Sciatic nerve (tissue), 2 donors: ENCODE data around the gene RNF40. TPM values are rescaled to one million over a fixed set of nuclear protein-coding genes. Genes with fewer than 3 reads are reported as not detected.
"Not testable (repeated sequence)": the region's sequence is repeated elsewhere in the genome, so short reads cannot be mapped to it uniquely, and the experiment has no call there.

Experiments used
- ATAC-seq: fragments of 200-7000 bp; cut with Tn5 transposase; one replicate; pipeline ENCODE4 v1.9.1; 2020; ENCODE audit warnings: mild to moderate bottlenecking, moderate library complexity
- DNase-seq: peaks from one replicate; pipeline ENCODE4 v3.0.0-alpha.2; 2020; ENCODE audit warnings: low spot score
- intact Hi-C: fragments of 100-400 bp; cut with DNase I; formaldehyde crosslinking; loops from one replicate; pipeline ENCODE4 v1.14.2; 2022
- total RNA-seq: library from RNA; stranded (reverse); fragmentation: NEBNext Ultra II Directional; extraction: Animal tissue kit (Norgen Biotek cat#: 25700); gene quantifications from one replicate; pipeline ENCODE4 v1.2.1, GENCODE V29; 2021
- donor health status: DM: no; HTN: no; CAD: no.
- donor health status: DM: no; HTN: no; CAD: no.

Gene RNF40
- total RNA-seq, 1 donor from 2014 or later: 92.9 TPM

DNA sequence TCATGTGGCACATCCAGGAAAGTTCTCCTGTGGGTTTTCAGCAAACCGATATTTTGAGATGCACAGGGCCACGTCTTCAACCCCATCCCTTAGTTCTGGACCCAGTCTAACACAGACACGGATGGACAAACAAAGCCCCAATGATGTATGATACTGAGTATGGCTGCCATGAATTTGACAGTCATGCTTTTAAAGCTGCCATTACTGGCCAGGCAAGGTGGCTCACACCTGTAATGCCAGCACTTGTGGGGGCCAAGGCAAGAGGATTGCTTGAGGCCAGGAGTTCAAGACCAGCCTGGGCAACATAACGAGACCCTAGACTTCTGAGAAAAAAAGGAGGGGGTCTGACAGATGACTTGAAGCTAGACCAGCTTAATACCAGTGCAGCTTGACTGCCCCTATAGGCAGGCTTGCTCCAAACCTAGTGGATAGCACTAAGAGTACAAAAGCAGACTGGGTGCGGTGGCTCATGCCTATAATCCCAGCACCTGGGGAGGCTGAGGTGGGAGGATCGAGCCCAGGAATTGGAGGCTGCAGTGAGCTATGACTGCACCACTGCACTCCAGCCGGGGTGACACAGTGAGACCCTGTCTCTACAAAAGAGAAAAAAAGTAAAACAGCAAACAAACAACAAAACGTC is 35.7 kb downstream of the RNF40 start:
- no peak for ATAC-seq
- DNase-seq: no peak
- intact Hi-C loops: no loop called here

GRCh38 chr16:30802936-30803335 is 40.8 kb downstream of the RNF40 start:
- DNase-seq (no peak), ATAC-seq (no peak)
- intact Hi-C loops: loop anchor here (10.0 kb wide), 1 partner anchor 88 kb away; no protein-coding TSS in a partner anchor

DNA sequence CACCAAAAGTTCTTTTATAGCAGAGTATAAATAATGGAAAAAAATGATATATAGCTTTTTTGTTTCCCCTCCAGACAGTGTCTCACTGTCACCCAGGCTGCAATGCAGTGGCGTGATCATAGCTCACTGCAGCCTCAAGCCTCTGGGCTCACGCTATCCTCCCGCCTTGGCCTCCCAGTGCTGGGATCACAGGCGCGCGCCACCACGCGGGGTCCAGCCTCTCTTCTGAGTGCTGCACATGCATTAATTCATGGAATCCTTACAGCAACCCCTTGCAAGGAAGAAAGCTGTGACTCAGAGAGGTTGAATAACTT is 42.9 kb downstream of the RNF40 start:
- intact Hi-C loops: loop anchor here (10.0 kb wide), 1 partner anchor 90 kb away; no protein-coding TSS in a partner anchor
- ATAC-seq: peak; percentile 6
- no peak for DNase-seq

DNA sequence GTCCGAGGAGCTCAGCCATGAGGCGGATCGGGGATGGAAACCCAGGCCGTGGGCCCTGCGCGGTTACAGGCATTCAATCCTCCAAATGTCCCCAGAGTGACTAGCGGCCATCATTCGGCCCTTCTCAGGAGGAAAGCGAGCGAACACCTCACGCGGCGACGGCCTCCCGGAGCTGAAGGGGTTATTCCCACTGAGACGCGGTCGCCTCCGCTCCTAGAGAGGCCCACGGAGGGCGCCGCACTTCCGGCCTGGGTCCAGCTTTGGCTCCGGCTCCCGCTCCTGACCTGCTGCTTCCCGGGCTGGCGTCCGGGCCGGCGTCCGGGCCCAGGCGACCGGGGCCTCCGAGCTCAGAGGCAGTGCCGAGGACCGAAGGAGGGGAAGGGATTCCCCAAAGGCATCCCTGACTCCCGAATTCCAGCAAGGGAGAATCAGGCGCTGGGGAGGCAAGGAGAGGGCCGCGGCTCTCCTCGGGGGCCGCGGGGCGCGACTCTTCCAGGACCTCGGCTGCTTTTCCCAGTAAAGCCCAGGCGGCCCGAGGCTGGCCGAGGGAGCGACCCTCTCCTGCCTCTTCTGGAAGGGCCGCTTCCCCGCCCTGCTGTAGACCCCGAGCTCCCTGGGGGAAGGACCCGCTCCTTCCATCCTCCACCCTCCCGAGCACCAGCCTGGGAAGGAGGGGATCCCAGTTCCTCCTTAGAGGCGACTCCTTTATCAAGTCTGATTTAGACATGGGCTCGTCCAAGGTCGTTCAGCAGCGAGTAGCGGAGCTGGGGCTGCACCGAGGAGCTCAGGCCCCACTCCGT is 43.4 kb downstream of the RNF40 start:
- ATAC-seq (peak; percentile 98), DNase-seq (peak; percentile 92)
- intact Hi-C loops: loop anchor here (10.0 kb wide), 1 partner anchor 91 kb away; no protein-coding TSS in a partner anchor

- DNase-seq (no peak), ATAC-seq (no peak)
- intact Hi-C loops: loop anchor here (10.0 kb wide), 1 partner anchor 93 kb away; no protein-coding TSS in a partner anchor
These were observed 46.0 kb downstream of the RNF40 start for GRCh38 chr16:30808146-30808545.

DNA sequence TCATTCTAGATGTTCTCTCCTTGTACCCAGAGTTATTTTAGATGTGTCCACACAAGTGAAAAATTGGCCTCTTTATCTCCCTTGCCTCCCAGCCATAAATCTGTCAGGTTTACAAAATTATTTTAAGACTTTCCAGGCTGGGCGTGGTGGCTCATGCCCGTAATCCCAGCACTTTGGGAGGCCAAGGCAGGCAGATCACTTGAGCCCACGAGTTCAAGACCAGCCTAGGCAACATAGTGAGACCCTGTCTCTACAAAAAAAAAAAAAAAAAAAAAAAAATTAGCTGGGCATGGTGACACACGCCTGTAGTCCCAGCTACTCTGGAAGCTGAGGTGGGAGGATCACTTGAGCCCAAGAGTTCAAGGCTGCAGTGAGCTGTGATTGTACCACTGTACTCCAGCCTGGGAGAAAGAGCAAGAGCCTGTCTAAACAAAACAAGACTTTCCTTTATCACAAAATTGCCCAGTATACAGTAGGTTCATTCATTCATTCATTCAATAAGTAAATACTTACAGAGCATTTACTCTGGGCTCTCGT is 46.8 kb downstream of the RNF40 start:
- not testable (repeated sequence) for DNase-seq, ATAC-seq
- intact Hi-C loops: loop anchor here (10.0 kb wide), 1 partner anchor 94 kb away; no protein-coding TSS in a partner anchor

- ATAC-seq, DNase-seq: not testable (repeated sequence)
- intact Hi-C loops: loop anchor here (10.0 kb wide), 1 partner anchor 95 kb away; no protein-coding TSS in a partner anchor
These were observed 47.6 kb downstream of the RNF40 start for GRCh38 chr16:30809675-30810074.

GRCh38 chr16:30813821-30814189 is 51.7 kb downstream of the RNF40 start:
- intact Hi-C loops: no loop called here
- ATAC-seq (no peak), DNase-seq (no peak)

GRCh38 chr16:30816769-30817168 is 54.6 kb downstream of the RNF40 start:
- DNase-seq: no peak
- no peak for ATAC-seq
- intact Hi-C loops: no loop called here

DNA sequence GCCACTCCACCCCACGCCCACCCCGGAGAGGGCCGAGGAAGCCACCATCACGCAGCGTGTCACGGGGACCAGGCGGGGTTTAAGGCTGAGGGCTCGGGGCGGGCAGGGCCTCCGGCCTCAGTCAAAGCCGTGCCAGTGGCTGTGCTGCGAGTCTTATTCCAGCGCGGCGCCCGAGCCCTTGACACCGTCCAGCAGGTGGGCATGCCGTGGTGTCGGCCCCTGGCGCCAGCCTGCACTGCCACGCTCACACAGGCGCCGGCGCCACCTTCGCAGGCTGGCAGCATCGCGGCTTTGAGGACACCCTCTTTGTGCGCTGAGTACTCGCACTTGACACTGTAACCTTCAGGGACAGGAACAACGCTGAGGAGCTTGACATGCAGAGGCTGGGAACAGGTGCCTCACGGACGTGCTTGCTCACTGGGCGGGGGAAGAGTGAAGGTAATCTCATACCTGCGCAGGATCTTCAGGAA is 58.9 kb downstream of the RNF40 start:
- ATAC-seq: no peak
- no peak for DNase-seq
- intact Hi-C loops: no loop called here

GRCh38 chr16:30821441-30821840 is 59.3 kb downstream of the RNF40 start:
- ATAC-seq, intact Hi-C loops, DNase-seq: not testable (repeated sequence)

- no peak for DNase-seq
- intact Hi-C loops: no loop called here
- ATAC-seq: no peak
These were observed 59.8 kb downstream of the RNF40 start for GRCh38 chr16:30821891-30822290.

Other genes starting within 250 kb of the RNF40 start
- gene ZNF768, start 235.8 kb upstream of the RNF40 start, total RNA-seq: 30.3 TPM
- 12.7 TPM for gene ZNF747, start 227.5 kb upstream of the RNF40 start, total RNA-seq
- gene ZNF764, start 203.9 kb upstream of the RNF40 start, total RNA-seq: 9.5 TPM
- gene ZNF688, start 190.6 kb upstream of the RNF40 start, total RNA-seq: 13.6 TPM
- gene ZNF785, start 176.6 kb upstream of the RNF40 start, total RNA-seq: 26.3 TPM
- gene ZNF689, start 151.9 kb upstream of the RNF40 start, total RNA-seq: 7.1 TPM
- gene PRR14, start 111.4 kb upstream of the RNF40 start, total RNA-seq: 45.7 TPM
- 57.1 TPM for gene FBRS, start 103.9 kb upstream of the RNF40 start, total RNA-seq
- gene SRCAP, start 63.2 kb upstream of the RNF40 start, total RNA-seq: 59.3 TPM
- gene PHKG2, start 13.9 kb upstream of the RNF40 start, total RNA-seq: 21.3 TPM
- gene CFAP119, start 260 bp upstream of the RNF40 start, total RNA-seq: 5.5 TPM
- 14.0 TPM for gene ZNF629, start 24.9 kb downstream of the RNF40 start, total RNA-seq
- 36.6 TPM for gene BCL7C, start 131.8 kb downstream of the RNF40 start, total RNA-seq
- gene CTF1, start 134.3 kb downstream of the RNF40 start, total RNA-seq: 13.3 TPM
- 13.1 TPM for gene FBXL19, start 161.2 kb downstream of the RNF40 start, total RNA-seq
- 21.8 TPM for gene ORAI3, start 186.7 kb downstream of the RNF40 start, total RNA-seq
- 17.8 TPM for gene SETD1A, start 195.4 kb downstream of the RNF40 start, total RNA-seq
- 16.3 TPM for gene HSD3B7, start 222.9 kb downstream of the RNF40 start, total RNA-seq
- gene STX1B, start 248.3 kb downstream of the RNF40 start, total RNA-seq: 2.1 TPM